Measurements from ENCODE around the gene GALM.

DNA sequence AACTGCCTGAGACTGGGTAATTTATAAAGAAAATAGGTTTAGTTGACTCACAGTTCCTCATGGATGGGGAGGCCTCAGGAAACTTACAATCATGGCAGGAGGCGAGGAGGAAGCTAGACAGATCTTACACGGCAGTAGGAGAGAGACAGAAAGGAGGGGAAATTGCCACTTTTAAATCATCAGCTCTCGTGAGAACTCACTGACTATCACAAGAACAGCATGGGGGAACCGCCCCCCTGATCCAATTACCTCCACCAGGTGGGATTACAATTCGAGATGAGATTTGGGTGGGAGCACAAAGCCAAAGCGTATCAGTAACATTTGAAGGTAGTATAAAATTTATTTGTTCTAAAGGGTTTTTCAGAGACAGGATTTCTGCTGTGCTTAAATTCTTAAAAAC lies 5.4 kb downstream of the GALM start:
- TF ChIP-seq, protein P1, sequence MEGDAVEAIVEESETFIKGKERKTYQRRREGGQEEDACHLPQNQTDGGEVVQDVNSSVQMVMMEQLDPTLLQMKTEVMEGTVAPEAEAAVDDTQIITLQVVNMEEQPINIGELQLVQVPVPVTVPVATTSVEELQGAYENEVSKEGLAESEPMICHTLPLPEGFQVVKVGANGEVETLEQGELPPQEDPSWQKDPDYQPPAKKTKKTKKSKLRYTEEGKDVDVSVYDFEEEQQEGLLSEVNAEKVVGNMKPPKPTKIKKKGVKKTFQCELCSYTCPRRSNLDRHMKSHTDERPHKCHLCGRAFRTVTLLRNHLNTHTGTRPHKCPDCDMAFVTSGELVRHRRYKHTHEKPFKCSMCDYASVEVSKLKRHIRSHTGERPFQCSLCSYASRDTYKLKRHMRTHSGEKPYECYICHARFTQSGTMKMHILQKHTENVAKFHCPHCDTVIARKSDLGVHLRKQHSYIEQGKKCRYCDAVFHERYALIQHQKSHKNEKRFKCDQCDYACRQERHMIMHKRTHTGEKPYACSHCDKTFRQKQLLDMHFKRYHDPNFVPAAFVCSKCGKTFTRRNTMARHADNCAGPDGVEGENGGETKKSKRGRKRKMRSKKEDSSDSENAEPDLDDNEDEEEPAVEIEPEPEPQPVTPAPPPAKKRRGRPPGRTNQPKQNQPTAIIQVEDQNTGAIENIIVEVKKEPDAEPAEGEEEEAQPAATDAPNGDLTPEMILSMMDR (IDR thresholded peaks at IDR 0.05; ENCODE audit: low read depth, low read length, poor library complexity, severe bottlenecking): no peak
- TF ChIP-seq EZH2phosphoT487 (IDR thresholded peaks at IDR 0.05; ENCODE audit: borderline replicate concordance, low read length): no peak
